Breast epithelium (tissue), 4 donors: Measurements from ENCODE around the gene ACBD4. TPM values are rescaled to one million over a fixed set of nuclear protein-coding genes. Genes with fewer than 3 reads are reported as not detected.

Source experiments
- DNase-seq, 2 donors: peaks; one replicate each; pipeline ENCODE4 v3.0.0-alpha.2; 2019; ENCODE audit warnings: low spot score in 2 of 2
- H3K27ac ChIP-seq, 2 donors: fragments of 200-600 bp; sonication (generic) in 1 of 2; one replicate each; pipeline ENCODE4 v1.5.1; 2016 to 2019; ENCODE audit warnings: mild to moderate bottlenecking in 1 of 2
- H3K27me3 ChIP-seq, 2 donors: fragments of 200-600 bp; sonication (generic) in 1 of 2; one replicate each; pipeline versions ENCODE4 v1.5.1 to v1.6.0; 2017 to 2019; ENCODE audit warnings: control low read depth in 1 of 2, mild to moderate bottlenecking in 1 of 2
- H3K36me3 ChIP-seq: fragments of 200-600 bp; one replicate; pipeline ENCODE4 v1.5.1; 2019
- H3K4me1 ChIP-seq, 2 donors: fragments of 200-600 bp; sonication (generic); one replicate each; pipeline ENCODE4 v1.5.1; 2016 to 2019; ENCODE audit warnings: control low read depth in 1 of 2
- H3K4me3 ChIP-seq, 3 donors: fragments of 200-600 bp; sonication (generic); 1 replicate in 2 of 3; 2 replicates in 1 of 3; pipeline ENCODE4 v1.5.1; 2016 to 2019; ENCODE audit warnings: mild to moderate bottlenecking in 3 of 3, moderate library complexity in 2 of 3
- H3K9me3 ChIP-seq, 2 donors: fragments of 200-600 bp; sonication (generic) in 1 of 2; one replicate each; pipeline ENCODE4 v1.5.1; 2016 to 2019; ENCODE audit warnings: control low read depth in 1 of 2
- CTCF ChIP-seq, 3 donors: fragments of 450-650 bp; IDR thresholded peaks; one replicate each; pipeline ENCODE4 v1.5.1; 2016 to 2017; ENCODE audit warnings: antibody characterized with exemption in 3 of 3, mild to moderate bottlenecking in 3 of 3, moderate library complexity in 3 of 3
- POLR2A ChIP-seq: fragments of 450-650 bp; IDR thresholded peaks from one replicate; pipeline ENCODE4 v1.6.1; 2016; ENCODE audit warnings: antibody characterized with exemption, mild to moderate bottlenecking, moderate library complexity
- POLR2AphosphoS5 ChIP-seq, 3 donors: sonication (generic); formaldehyde crosslinking; IDR thresholded peaks; one replicate each; pipeline ENCODE4 v1.6.1; 2017; ENCODE audit warnings: antibody characterized with exemption in 3 of 3
- intact Hi-C: fragments of 100-400 bp; cut with DNase I; formaldehyde crosslinking; loops from one replicate; pipeline ENCODE4 v1.15.1; 2023; ENCODE audit warnings: low total_unique reads
- total RNA-seq, 3 donors: library from RNA; depleted of rRNA; stranded (reverse); fragments of >200 nt; gene quantifications; one replicate each; pipeline ENCODE4 v1.1.0, GENCODE V29; 2016

ACBD4 gene
- total RNA-seq, 3 donors from 2014 or later, result 13.8 to 28.8 (median 15.7) TPM

DNA sequence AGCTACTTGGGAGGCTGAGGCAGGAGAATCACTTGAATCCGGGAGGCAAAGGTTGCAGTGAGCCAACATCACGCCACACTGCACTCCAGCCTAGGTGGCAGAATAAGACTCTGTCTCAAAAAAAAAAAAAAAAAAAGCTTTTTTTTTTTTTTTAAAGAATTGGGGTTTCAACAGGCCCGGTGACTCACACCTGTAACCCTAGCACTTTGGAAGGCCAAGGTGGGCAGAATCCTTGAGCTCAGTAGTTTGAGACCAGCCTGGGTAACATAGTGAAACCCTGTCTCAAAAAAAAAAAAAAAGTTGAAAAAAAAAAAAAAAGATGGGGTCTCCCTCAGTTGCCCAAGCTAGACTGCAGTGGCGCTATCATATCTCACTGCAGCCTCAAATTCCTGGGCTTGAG is 19.5 kb downstream of the ACBD4 start:
- H3K4me1 ChIP-seq, result peaks cover 3 to 26% of the 10 kb centered on the region in 2 donors

GRCh38 chr17:45155483-45155882 is 20.0 kb downstream of the ACBD4 start:
- TF ChIP-seq POLR2A (no peak), POLR2AphosphoS5 (IDR thresholded peaks at IDR 0.05) (no peak), CTCF (IDR thresholded peaks at IDR 0.05) (no peak)
- Histone ChIP-seq H3K4me3 (no peak overlapping the region), H3K36me3 (no peaks in the 10 kb centered on the region), H3K9me3 (no peaks in the 10 kb centered on the region), H3K27me3 (no peaks in the 10 kb centered on the region), H3K27ac (peak overlapping the region; percentile 43 to 57), H3K4me1 (peaks cover 3 to 28% of the 10 kb centered on the region in 2 donors)
- DNase-seq, result no peak
- intact Hi-C loops, result no loop called here

More for the DNA sequence above, 19.5 kb downstream of the ACBD4 start:
- H3K4me3 ChIP-seq, result no peak overlapping the region
- intact Hi-C loops, result no loop called here
- H3K9me3 ChIP-seq, result no peaks in the 10 kb centered on the region
- no peaks in the 10 kb centered on the region for H3K27me3 ChIP-seq
- no peak for DNase-seq
- no peaks in the 10 kb centered on the region for H3K36me3 ChIP-seq
- TF ChIP-seq CTCF (IDR thresholded peaks at IDR 0.05) (no peak), POLR2AphosphoS5 (IDR thresholded peaks at IDR 0.05) (no peak), POLR2A (no peak)
- peak overlapping the region; percentile 45 to 57 for H3K27ac ChIP-seq

DNA sequence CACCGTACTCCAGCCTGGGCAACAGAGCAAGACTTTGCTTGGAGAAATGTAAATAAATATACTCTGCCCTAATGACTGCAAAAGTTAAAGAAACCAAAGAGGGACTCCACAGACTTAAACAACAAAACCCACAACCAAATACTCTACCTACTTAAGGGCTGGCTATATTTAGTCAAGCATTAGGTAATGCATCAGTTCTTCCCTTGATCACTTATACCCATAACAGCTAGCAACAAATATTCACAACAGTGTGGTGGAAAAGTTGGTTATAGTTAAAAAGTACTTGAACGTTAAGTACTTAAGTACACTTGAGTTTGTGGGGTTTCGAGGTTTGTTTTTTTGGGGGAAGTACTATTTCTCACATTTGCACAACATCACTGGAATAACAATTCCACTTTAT is 20.8 kb downstream of the ACBD4 start:
- H3K36me3 ChIP-seq, result no peaks in the 10 kb centered on the region
- DNase-seq, result no peak
- H3K4me3 ChIP-seq, result no peak overlapping the region
- TF ChIP-seq POLR2AphosphoS5 (IDR thresholded peaks at IDR 0.05), result no peak
- no peak for TF ChIP-seq CTCF (IDR thresholded peaks at IDR 0.05)
- TF ChIP-seq POLR2A, result no peak
- no peaks in the 10 kb centered on the region for H3K27me3 ChIP-seq
- intact Hi-C loops, result no loop called here
- peak overlapping the region in 1 of 2 donors; percentile 57 for H3K27ac ChIP-seq
- H3K4me1 ChIP-seq, result peaks cover 3 to 24% of the 10 kb centered on the region in 2 donors
- H3K9me3 ChIP-seq, result no peaks in the 10 kb centered on the region

DNA sequence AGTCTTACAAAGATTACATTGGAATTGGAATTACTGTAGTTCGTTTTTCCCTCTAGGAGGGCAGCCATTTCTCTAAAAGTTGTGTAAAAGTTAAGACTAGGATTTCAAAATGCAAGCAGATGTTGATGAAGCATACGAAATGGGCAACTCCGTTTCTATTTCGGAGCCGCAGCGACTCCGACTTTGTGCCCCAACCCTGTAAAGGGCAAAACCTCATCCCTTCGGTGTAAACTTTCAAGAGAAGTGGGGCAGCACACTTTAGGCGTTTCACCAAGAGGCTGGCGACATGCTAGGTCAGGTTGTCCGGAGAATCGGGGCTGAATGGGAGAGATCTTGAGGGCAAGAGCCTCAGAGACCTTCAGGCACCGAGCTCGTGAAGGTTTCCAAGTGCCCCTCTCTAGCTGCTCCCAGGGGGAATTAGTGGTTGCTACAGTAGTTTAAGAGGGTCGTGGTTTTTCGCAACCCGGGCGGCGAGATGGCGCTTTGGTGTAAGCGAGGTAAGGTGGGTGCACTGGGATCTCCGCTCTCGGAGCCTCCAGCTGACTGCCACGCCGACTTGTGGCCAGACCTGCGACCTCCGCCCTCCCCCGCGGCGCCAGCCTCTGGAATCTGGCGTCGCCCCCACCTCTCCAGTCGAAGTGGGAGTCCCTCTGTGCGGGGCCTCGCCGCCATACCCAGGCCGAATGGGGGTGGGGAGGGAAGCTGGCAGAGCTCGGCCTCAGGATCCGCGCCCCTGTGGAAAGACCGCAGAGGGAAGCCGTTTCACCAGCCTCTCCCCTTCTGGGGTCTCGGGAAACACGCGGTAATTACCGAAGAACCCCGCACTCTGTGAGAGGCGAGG is 25.2 kb downstream of the ACBD4 start:
- peak; percentile 55 to 69 for DNase-seq
- TF ChIP-seq POLR2A (no peak), POLR2AphosphoS5 (IDR thresholded peaks at IDR 0.05) (no peak), CTCF (IDR thresholded peaks at IDR 0.05) (peak in 1 of 3 donors; percentile 13)
- Histone ChIP-seq H3K4me1 (peaks cover 3 to 21% of the 10 kb centered on the region in 2 donors), H3K9me3 (no peaks in the 10 kb centered on the region), H3K27me3 (no peaks in the 10 kb centered on the region), H3K4me3 (peak overlapping the region; percentile 95 to 100 (median 99)), H3K36me3 (no peaks in the 10 kb centered on the region), H3K27ac (peak overlapping the region; percentile 100)
- intact Hi-C loops, result no loop called here

- H3K4me3 ChIP-seq, result peak within 1 kb of the TSS; percentile 95 to 100 (median 99)
- TF ChIP-seq CTCF (IDR thresholded peaks at IDR 0.05), result no peak
- TF ChIP-seq POLR2AphosphoS5 (IDR thresholded peaks at IDR 0.05), result peak; percentile 99 to 100 (median 99)
- peak; percentile 97 for TF ChIP-seq POLR2A
- H3K9me3 ChIP-seq, result no peaks in the 10 kb centered on the region
- intact Hi-C loops, result no loop called here
- no peaks in the 10 kb centered on the region for H3K27me3 ChIP-seq
- H3K4me1 ChIP-seq, result peaks cover 3 to 21% of the 10 kb centered on the region in 2 donors
- H3K36me3 ChIP-seq, result no peaks in the 10 kb centered on the region
- peak within 1 kb of the TSS; percentile 100 for H3K27ac ChIP-seq
- peak; percentile 98 to 99 for DNase-seq
Observed at GRCh38 chr17:45161288-45162024, 26.0 kb downstream of the ACBD4 start, which contains the start of gene HEXIM2. TSS of gene HEXIM2 (plus strand) at chr17:45161875. CDS start at chr17:45162794, 919 bp downstream.
